Measurements from ENCODE around the gene GLI1.
"Not testable (repeated sequence)": the region's sequence is repeated elsewhere in the genome, so short reads cannot be mapped to it uniquely, and the experiment has no call there.

DNA sequence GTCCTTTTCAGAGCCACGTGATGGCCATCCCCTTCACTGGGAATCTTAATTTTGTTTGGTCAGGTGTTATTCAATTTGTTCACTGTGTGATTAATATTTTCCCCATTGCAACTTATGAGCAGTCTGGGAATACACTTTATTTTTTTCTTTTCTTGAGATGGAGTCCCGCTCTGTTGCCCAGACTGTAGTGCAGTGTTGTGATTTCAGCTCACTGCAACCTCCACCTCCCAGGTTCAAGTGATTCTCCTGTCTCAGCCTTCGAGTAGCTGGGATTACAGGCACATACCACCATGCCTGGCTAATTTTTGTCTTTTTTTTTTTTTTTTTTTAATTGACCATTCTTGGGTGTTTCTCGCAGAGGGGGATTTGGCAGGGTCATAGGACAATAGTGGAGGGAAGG is 47.0 kb downstream of the GLI1 start:
- TF ChIP-seq, protein P1, sequence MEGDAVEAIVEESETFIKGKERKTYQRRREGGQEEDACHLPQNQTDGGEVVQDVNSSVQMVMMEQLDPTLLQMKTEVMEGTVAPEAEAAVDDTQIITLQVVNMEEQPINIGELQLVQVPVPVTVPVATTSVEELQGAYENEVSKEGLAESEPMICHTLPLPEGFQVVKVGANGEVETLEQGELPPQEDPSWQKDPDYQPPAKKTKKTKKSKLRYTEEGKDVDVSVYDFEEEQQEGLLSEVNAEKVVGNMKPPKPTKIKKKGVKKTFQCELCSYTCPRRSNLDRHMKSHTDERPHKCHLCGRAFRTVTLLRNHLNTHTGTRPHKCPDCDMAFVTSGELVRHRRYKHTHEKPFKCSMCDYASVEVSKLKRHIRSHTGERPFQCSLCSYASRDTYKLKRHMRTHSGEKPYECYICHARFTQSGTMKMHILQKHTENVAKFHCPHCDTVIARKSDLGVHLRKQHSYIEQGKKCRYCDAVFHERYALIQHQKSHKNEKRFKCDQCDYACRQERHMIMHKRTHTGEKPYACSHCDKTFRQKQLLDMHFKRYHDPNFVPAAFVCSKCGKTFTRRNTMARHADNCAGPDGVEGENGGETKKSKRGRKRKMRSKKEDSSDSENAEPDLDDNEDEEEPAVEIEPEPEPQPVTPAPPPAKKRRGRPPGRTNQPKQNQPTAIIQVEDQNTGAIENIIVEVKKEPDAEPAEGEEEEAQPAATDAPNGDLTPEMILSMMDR (IDR thresholded peaks at IDR 0.05 in 8 of 11, conservative IDR thresholded peaks at IDR 0.05 in 3 of 11), result not testable (repeated sequence)
- not testable (repeated sequence) for TF ChIP-seq POLR2A, POLR2AphosphoS5 (IDR thresholded peaks at IDR 0.05)
